ENCODE results near the gene ITGA8.

DNA sequence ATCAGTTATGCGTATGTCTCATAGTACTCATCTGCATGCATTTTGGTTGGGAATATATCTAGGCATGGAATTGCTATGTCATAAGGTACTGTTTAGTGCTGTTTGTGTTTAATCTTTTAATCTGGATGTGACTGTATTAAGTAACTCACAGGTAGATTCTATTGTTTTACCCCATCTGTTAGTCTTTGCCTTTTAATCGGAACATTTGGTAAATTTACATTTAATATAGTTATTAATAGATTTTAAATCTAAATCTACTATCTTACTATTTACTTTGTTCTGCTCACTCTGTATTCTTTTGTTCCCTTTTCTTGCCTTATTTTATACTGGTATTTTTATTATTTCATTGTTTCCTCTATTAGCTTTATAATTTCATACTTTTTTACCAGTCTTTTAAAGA, 10.6 kb upstream of the ITGA8 start:
- no peak for TF ChIP-seq YY1 (IDR thresholded peaks at IDR 0.05; ENCODE audit: insufficient read depth, insufficient read length)
- TF ChIP-seq SUZ12 (IDR thresholded peaks at IDR 0.05; ENCODE audit: extremely low read depth, insufficient read depth, insufficient read length), result no peak

Measured in NT2/D1 (cell line).